HEK293 (cell line): ENCODE results near the gene UST.

Experiments
- CTCF ChIA-PET: fragments of 350-600 bp; formaldehyde crosslinking; extraction: SDS; loops from one replicate; lab custom pipeline; 2021; ENCODE audit warnings: antibody characterized with exemption; lab: Yijun Ruan, JAX
- POLR2A ChIA-PET: fragments of 300-600 bp; formaldehyde crosslinking; extraction: SDS; loops from one replicate; lab custom pipeline; 2020; ENCODE audit warnings: antibody characterized with exemption, inconsistent platforms; lab: Yijun Ruan, JAX
- H3K27ac ChIP-seq: fragments of 200-500 bp; sonication (Bioruptor generic); 2 replicates; pipeline ENCODE4 v1.5.1; 2014; ENCODE audit warnings: low read depth, low read length, control low read depth, inconsistent platforms; ENCODE audit errors: extremely low read depth
- H3K36me3 ChIP-seq, 2 experiments: fragments of 200-500 bp in 1 of 2; sonication (Bioruptor generic) in 1 of 2; 1 replicate in 1 of 2; 2 replicates in 1 of 2; pipeline ENCODE4 v1.5.1; 2014 to 2017; ENCODE audit warnings: inconsistent platforms in 2 of 2, low read length in 2 of 2; ENCODE audit not compliant: control insufficient read depth in 2 of 2, insufficient read depth in 1 of 2
- H3K4me1 ChIP-seq: fragments of 200-500 bp; sonication (Bioruptor generic); 2 replicates; pipeline ENCODE4 v1.5.1; 2014; ENCODE audit warnings: mild to moderate bottlenecking, low read length, inconsistent platforms; ENCODE audit not compliant: control insufficient read depth, insufficient read depth
- H3K4me3 ChIP-seq: 2 replicates; pipeline ENCODE4 v1.5.1; 2011; ENCODE audit warnings: low read depth, mild to moderate bottlenecking, control low read depth, low read length, moderate library complexity
- H3K9me3 ChIP-seq: fragments of 200-500 bp; sonication (Bioruptor generic); 2 replicates; pipeline ENCODE4 v1.5.1; 2014; ENCODE audit warnings: low read depth, low read length, inconsistent platforms; ENCODE audit not compliant: control insufficient read depth, insufficient read depth
- KLF17 ChIP-seq: fragments of 450-650 bp; formaldehyde crosslinking; IDR thresholded peaks from 2 replicates; pipeline ENCODE4 v1.5.1; 2016; ENCODE audit warnings: missing biosample characterization, missing genetic modification characterization
- KLF8 ChIP-seq: fragments of 450-650 bp; formaldehyde crosslinking; IDR thresholded peaks from 2 replicates; pipeline ENCODE4 v1.5.1; 2016; ENCODE audit warnings: missing biosample characterization, missing genetic modification characterization
- MEIS1 ChIP-seq: sonication (generic); formaldehyde crosslinking; IDR thresholded peaks from 2 replicates; pipeline ENCODE4 v1.8.1; 2022; ENCODE audit warnings: missing genetic modification reagents, mild to moderate bottlenecking, borderline replicate concordance
- RBAK ChIP-seq: fragments of 450-650 bp; formaldehyde crosslinking; IDR thresholded peaks from 2 replicates; pipeline ENCODE4 v1.5.1; 2016; ENCODE audit warnings: missing biosample characterization, missing genetic modification characterization
- SP3 ChIP-seq: fragments of 450-650 bp; formaldehyde crosslinking; IDR thresholded peaks from 2 replicates; pipeline ENCODE4 v1.5.1; 2016; ENCODE audit warnings: missing biosample characterization, missing genetic modification characterization
- SP7 ChIP-seq: fragments of 450-650 bp; formaldehyde crosslinking; IDR thresholded peaks from 2 replicates; pipeline ENCODE4 v1.5.1; 2016; ENCODE audit warnings: missing biosample characterization, missing genetic modification characterization
- ZBTB1 ChIP-seq: fragments of 450-650 bp; formaldehyde crosslinking; IDR thresholded peaks from 2 replicates; pipeline ENCODE4 v1.5.1; 2016; ENCODE audit warnings: missing biosample characterization, missing genetic modification characterization
- ZFP37 ChIP-seq: fragments of 450-650 bp; formaldehyde crosslinking; IDR thresholded peaks from 2 replicates; pipeline ENCODE4 v1.5.1; 2016; ENCODE audit warnings: missing biosample characterization, missing genetic modification characterization
- ZFP69B ChIP-seq: fragments of 450-650 bp; formaldehyde crosslinking; IDR thresholded peaks from 2 replicates; pipeline ENCODE4 v1.5.1; 2016; ENCODE audit warnings: missing biosample characterization, missing genetic modification characterization
- ZNF10 ChIP-seq: fragments of 450-650 bp; formaldehyde crosslinking; IDR thresholded peaks from 2 replicates; pipeline ENCODE4 v1.5.1; 2017; ENCODE audit warnings: missing biosample characterization, missing genetic modification characterization
- ZNF121 ChIP-seq: fragments of 450-650 bp; formaldehyde crosslinking; IDR thresholded peaks from 2 replicates; pipeline ENCODE4 v1.5.1; 2016; ENCODE audit warnings: missing biosample characterization, missing genetic modification characterization
- ZNF157 ChIP-seq: fragments of 450-650 bp; formaldehyde crosslinking; IDR thresholded peaks from 2 replicates; pipeline ENCODE4 v1.5.1; 2016; ENCODE audit warnings: missing biosample characterization, missing genetic modification characterization
- ZNF16 ChIP-seq: fragments of 450-650 bp; formaldehyde crosslinking; IDR thresholded peaks from 2 replicates; pipeline ENCODE4 v1.5.1; 2016; ENCODE audit warnings: low read depth, missing biosample characterization, missing genetic modification characterization
- ZNF266 ChIP-seq: fragments of 450-650 bp; formaldehyde crosslinking; IDR thresholded peaks from 2 replicates; pipeline ENCODE4 v1.5.1; 2016; ENCODE audit warnings: missing biosample characterization, missing genetic modification characterization, low read depth
- ZNF311 ChIP-seq: fragments of 450-650 bp; formaldehyde crosslinking; IDR thresholded peaks from 2 replicates; pipeline ENCODE4 v1.5.1; 2017; ENCODE audit warnings: missing biosample characterization, missing genetic modification characterization, borderline replicate concordance
- ZNF354C ChIP-seq: fragments of 450-650 bp; formaldehyde crosslinking; IDR thresholded peaks from 2 replicates; pipeline ENCODE4 v1.5.1; 2016; ENCODE audit warnings: missing biosample characterization, missing genetic modification characterization, low read depth, borderline replicate concordance
- ZNF501 ChIP-seq: fragments of 450-650 bp; formaldehyde crosslinking; IDR thresholded peaks from 2 replicates; pipeline ENCODE4 v1.5.1; 2016; ENCODE audit warnings: missing biosample characterization, missing genetic modification characterization
- ZNF521 ChIP-seq: fragments of 450-650 bp; formaldehyde crosslinking; IDR thresholded peaks from 2 replicates; pipeline ENCODE4 v1.5.1; 2017; ENCODE audit warnings: missing biosample characterization, mild to moderate bottlenecking, missing genetic modification characterization
- ZNF555 ChIP-seq: fragments of 450-650 bp; formaldehyde crosslinking; conservative IDR thresholded peaks from 2 replicates; pipeline ENCODE4 v1.5.1; 2017; ENCODE audit warnings: missing biosample characterization, mild to moderate bottlenecking, missing genetic modification characterization, inconsistent platforms
- ZNF558 ChIP-seq: fragments of 450-650 bp; formaldehyde crosslinking; IDR thresholded peaks from 2 replicates; pipeline ENCODE4 v1.5.1; 2016; ENCODE audit warnings: missing biosample characterization, missing genetic modification characterization
- ZNF610 ChIP-seq: fragments of 450-650 bp; formaldehyde crosslinking; IDR thresholded peaks from 2 replicates; pipeline ENCODE4 v1.5.1; 2016; ENCODE audit warnings: missing biosample characterization, missing genetic modification characterization, borderline replicate concordance
- ZNF624 ChIP-seq: fragments of 450-650 bp; formaldehyde crosslinking; IDR thresholded peaks from 2 replicates; pipeline ENCODE4 v1.5.1; 2017; ENCODE audit warnings: missing biosample characterization, missing genetic modification characterization
- ZNF707 ChIP-seq: fragments of 450-650 bp; formaldehyde crosslinking; IDR thresholded peaks from 2 replicates; pipeline ENCODE4 v1.5.1; 2016; ENCODE audit warnings: missing biosample characterization, missing genetic modification characterization
- ZNF837 ChIP-seq: fragments of 450-650 bp; formaldehyde crosslinking; IDR thresholded peaks from 2 replicates; pipeline ENCODE4 v1.5.1; 2016; ENCODE audit warnings: missing biosample characterization, missing genetic modification characterization
- ZNF843 ChIP-seq: fragments of 450-650 bp; formaldehyde crosslinking; IDR thresholded peaks from 2 replicates; pipeline ENCODE4 v1.5.1; 2016; ENCODE audit warnings: missing biosample characterization, missing genetic modification characterization
- ZSCAN23 ChIP-seq: fragments of 450-650 bp; formaldehyde crosslinking; IDR thresholded peaks from 2 replicates; pipeline ENCODE4 v1.5.1; 2016; ENCODE audit warnings: missing biosample characterization, missing genetic modification characterization
- TF ChIP-seq, protein P1 (sequence below): fragments of 450-650 bp; formaldehyde crosslinking; IDR thresholded peaks from 2 replicates; pipeline ENCODE4 v1.5.1; 2016; ENCODE audit warnings: missing biosample characterization, missing genetic modification characterization
- TF ChIP-seq, protein P2 (sequence below): fragments of 450-650 bp; formaldehyde crosslinking; IDR thresholded peaks from 2 replicates; pipeline ENCODE4 v1.5.1; 2016; ENCODE audit warnings: missing biosample characterization, missing genetic modification characterization
- TF ChIP-seq, protein P3 (sequence below): fragments of 450-650 bp; formaldehyde crosslinking; IDR thresholded peaks from 2 replicates; pipeline ENCODE4 v1.5.1; 2017; ENCODE audit warnings: missing biosample characterization, missing genetic modification characterization

The UST gene

GRCh38 chr6:149054559-149055194 is 307.8 kb downstream of the UST start:
- H3K9me3 ChIP-seq = no peaks in the 10 kb centered on the region
- CTCF ChIA-PET = interaction anchor here (1.4 to 1.9 kb wide), 2 partner anchors 11 to 26 kb away, joined by 3 to 5 read pairs; no protein-coding TSS in a partner anchor
- peaks cover 15% of the 10 kb centered on the region; the same call in 1 of the 2 replicates for H3K4me1 ChIP-seq
- no peaks in the 10 kb centered on the region for H3K36me3 ChIP-seq
- POLR2A ChIA-PET = no interaction called here
- no peak overlapping the region for H3K4me3 ChIP-seq
- H3K27ac ChIP-seq = no peak overlapping the region
- TF ChIP-seq ZNF501 (tag by site-specific recombination) = no peak
- no peak for TF ChIP-seq ZFP37 (tag by site-specific recombination)
- no peak for TF ChIP-seq ZNF558 (tag by site-specific recombination)
- TF ChIP-seq ZNF121 (tag by site-specific recombination) = no peak
- no peak for TF ChIP-seq MEIS1 (CRISPR knock-in tag)
- TF ChIP-seq ZNF16 (tag by site-specific recombination) = no peak
- no peak for TF ChIP-seq ZNF707 (tag by site-specific recombination)
- no peak for TF ChIP-seq ZNF266 (tag by site-specific recombination)
- no peak for TF ChIP-seq ZSCAN23 (tag by site-specific recombination)
- no peak for TF ChIP-seq ZNF157
- TF ChIP-seq, protein P1, sequence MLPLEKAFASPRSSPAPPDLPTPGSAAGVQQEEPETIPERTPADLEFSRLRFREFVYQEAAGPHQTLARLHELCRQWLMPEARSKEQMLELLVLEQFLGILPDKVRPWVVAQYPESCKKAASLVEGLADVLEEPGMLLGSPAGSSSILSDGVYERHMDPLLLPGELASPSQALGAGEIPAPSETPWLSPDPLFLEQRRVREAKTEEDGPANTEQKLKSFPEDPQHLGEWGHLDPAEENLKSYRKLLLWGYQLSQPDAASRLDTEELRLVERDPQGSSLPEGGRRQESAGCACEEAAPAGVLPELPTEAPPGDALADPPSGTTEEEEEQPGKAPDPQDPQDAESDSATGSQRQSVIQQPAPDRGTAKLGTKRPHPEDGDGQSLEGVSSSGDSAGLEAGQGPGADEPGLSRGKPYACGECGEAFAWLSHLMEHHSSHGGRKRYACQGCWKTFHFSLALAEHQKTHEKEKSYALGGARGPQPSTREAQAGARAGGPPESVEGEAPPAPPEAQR = no peak
- no peak for TF ChIP-seq SP7 (tag by site-specific recombination)
- TF ChIP-seq SP3 (tag by site-specific recombination) = no peak
- TF ChIP-seq ZBTB1 (tag by site-specific recombination) = no peak
- TF ChIP-seq ZNF354C (tag by site-specific recombination) = no peak
- TF ChIP-seq KLF8 (tag by site-specific recombination) = no peak
- no peak for TF ChIP-seq ZNF624 (tag by site-specific recombination)

DNA sequence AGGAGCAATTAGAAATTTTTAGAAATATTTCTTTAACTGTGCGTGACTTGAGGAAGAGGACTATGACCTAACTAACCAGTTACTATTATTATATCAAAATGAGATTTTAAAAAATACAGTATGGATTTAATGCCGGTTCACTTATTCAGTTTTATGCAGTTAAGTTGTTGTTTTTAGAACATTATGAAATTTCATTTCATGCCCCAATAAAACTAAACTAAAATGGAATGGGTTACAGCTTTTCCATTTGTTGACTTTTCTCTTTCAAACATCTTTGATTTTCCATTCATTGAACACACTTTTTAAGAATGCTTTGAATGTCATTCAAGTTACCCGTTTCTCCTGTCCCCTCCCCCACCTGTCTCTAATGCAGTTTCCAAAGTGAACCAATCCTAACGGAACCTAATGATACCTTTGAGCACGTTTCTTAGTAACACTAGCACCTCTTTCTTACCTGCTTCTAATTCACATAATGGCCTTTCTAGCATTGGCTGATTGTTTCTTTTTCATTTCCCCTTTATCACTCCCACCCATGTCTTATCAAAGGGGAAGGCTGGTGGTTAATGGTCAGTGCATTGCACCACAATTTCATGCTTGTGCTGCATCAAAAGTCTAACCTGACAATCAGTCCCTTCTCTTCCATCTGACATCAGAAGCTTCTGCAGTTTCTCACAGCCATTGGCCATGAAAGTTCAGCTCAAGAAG is 308.5 kb downstream of the UST start:
- CTCF ChIA-PET = interaction anchor here (1.0 to 1.9 kb wide), 3 partner anchors 11 to 495 kb away, joined by 3 to 5 read pairs (median 4); no protein-coding TSS in a partner anchor
- Histone ChIP-seq H3K27ac (no peak overlapping the region), H3K9me3 (no peaks in the 10 kb centered on the region), H3K36me3 (no peaks in the 10 kb centered on the region), H3K4me1 (peaks cover 20% of the 10 kb centered on the region), H3K4me3 (no peak overlapping the region)
- POLR2A ChIA-PET = no interaction called here
- TF ChIP-seq ZNF610 (no peak), ZNF10 (no peak), ZNF311 (tag by site-specific recombination) (no peak), ZNF843 (no peak), ZFP69B (0 out of 2 replicates have a peak, but pooled peaks have one; percentile 47), RBAK (no peak), KLF17 (no peak), ZNF837 (tag by site-specific recombination) (no peak), ZNF555 (no peak), ZNF521 (no peak)
- TF ChIP-seq, protein P2, sequence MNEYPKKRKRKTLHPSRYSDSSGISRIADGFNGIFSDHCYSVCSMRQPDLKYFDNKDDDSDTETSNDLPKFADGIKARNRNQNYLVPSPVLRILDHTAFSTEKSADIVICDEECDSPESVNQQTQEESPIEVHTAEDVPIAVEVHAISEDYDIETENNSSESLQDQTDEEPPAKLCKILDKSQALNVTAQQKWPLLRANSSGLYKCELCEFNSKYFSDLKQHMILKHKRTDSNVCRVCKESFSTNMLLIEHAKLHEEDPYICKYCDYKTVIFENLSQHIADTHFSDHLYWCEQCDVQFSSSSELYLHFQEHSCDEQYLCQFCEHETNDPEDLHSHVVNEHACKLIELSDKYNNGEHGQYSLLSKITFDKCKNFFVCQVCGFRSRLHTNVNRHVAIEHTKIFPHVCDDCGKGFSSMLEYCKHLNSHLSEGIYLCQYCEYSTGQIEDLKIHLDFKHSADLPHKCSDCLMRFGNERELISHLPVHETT (tag by site-specific recombination) = no peak
- TF ChIP-seq, protein P3, sequence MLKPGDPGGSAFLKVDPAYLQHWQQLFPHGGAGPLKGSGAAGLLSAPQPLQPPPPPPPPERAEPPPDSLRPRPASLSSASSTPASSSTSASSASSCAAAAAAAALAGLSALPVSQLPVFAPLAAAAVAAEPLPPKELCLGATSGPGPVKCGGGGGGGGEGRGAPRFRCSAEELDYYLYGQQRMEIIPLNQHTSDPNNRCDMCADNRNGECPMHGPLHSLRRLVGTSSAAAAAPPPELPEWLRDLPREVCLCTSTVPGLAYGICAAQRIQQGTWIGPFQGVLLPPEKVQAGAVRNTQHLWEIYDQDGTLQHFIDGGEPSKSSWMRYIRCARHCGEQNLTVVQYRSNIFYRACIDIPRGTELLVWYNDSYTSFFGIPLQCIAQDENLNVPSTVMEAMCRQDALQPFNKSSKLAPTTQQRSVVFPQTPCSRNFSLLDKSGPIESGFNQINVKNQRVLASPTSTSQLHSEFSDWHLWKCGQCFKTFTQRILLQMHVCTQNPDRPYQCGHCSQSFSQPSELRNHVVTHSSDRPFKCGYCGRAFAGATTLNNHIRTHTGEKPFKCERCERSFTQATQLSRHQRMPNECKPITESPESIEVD (tag by site-specific recombination) = peak; percentile 66; the same call in 1 of the 2 replicates
